Activated CD4-positive, alpha-beta T cell treated with anti-CD3 and anti-CD28 coated beads for 48 hours (primary cell): Measurements from ENCODE around the gene UQCRC2.
"Not testable (repeated sequence)": the region's sequence is repeated elsewhere in the genome, so short reads cannot be mapped to it uniquely, and the experiment has no call there.

Experiments used
- DNase-seq: peaks from one replicate; pipeline ENCODE4 v3.0.0-alpha.2; 2020

The UQCRC2 gene

DNA sequence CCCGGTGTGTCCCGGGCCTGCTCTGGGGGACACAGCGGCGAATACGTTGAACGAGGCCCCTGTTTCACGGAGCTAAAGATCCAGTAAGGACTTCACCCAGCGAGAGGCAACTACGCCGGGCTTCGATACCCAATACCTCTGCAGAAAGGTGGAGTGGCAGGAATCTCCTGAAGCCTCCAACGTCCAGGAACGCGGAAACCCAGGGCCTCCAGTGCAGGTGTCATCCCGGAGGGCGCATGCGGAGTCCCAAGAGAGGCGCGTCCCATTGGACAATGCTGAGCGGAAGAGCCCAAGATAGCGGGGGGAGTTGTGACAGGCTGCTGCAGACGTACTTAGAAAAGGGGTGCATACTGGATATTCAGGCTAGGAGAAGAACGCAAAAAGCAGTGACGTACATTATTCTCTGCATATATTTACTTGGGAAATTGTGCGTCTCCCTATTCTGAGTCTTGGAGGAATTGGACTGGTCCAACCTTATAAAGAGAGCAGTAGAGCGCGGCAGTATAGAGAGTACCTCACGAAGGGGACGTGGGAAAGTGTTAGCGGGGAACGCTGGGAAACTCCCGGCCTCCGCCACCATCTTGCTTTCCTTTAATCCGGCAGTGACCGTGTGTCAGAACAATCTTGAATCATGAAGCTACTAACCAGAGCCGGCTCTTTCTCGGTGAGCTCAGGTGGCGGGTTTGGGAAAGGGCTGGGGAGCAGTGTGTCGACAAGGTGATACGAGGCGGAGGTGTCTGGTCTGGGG lies at the start of gene UQCRC2:
Gene UQCRC2 (plus strand): TSS at position 569 of the 748 bp plus-strand sequence. CDS start 63 bp downstream, at position 632.
- DNase-seq: peak; percentile 90

DNA sequence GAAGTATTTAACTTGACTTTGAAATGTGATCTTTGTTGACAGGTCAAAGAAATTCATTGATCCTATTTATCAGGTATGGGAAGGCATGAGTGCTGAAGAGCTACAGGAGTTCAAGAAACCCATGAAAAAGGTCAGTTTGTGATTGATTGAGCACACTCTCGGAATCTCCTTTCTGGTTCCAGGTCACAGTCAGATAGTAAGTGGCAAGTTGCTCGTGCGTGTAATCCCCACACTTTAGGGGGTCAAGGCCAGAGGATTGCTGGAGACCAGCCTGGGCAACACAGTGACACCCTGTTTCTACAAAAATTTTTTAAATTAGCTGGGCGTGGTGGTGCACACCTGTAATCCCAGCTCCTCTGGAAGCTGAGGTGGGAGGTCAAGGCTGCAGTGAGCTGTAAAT lies 20.5 kb upstream of the UQCRC2 start:
- DNase-seq: not testable (repeated sequence)

DNA sequence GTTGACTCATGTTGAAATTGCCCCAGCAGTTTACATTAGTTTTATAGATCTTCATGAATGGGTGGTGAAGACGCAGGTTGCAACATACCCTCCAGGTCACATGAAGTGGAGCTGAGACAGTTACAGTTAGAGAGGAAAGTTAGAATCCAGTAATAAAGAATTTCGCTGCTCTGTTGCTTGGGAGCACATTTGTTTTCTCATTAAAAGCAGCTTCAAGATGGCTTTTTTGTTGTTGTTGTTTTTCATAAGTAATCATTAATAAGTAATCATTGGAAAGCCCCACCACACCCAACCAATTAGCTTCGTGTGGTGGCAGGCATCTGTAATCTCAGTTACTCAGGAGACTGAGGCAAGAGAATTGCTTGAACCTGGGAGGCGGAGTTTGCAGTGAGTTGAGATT lies 19.8 kb upstream of the UQCRC2 start:
- not testable (repeated sequence) for DNase-seq

DNA sequence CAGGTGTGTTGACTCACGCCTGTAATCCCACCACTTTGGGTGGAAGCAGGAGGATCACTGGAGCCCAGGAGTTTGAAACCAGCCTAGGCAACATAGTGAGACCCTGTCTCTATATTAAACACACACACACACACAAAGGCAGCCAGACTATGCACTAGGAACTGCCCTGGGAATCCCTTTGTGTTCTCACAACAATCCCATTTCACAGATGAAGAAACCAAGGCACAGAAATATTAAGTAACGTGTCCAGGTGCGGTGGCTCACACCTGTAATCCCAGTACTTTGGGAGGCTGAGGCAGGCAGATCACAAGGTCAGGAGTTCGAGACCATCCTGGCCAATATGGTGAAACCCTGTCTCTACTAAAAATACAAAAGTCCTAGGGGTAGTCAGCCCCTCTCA lies 19.4 kb upstream of the UQCRC2 start:
- DNase-seq: not testable (repeated sequence)

DNA sequence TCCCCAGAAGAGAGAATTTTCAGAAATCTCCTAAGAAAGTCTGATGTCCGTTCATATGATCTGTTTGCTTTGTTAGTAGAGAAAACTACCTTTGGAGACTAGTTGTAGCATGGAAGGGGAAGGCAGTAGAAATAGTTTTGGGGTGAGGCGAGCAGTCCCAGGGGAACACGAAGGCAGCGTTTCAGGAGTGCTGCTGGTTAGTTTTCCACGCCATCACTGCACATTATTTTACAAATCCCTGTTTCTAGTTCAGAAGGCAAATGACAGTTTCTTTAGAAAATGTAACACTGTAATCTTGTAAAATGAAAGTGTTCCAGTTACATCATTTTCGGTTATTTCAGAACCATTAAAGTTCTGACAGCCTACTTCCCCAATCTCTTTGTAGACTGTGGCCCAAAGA lies 16.9 kb upstream of the UQCRC2 start:
- DNase-seq: not testable (repeated sequence)

DNA sequence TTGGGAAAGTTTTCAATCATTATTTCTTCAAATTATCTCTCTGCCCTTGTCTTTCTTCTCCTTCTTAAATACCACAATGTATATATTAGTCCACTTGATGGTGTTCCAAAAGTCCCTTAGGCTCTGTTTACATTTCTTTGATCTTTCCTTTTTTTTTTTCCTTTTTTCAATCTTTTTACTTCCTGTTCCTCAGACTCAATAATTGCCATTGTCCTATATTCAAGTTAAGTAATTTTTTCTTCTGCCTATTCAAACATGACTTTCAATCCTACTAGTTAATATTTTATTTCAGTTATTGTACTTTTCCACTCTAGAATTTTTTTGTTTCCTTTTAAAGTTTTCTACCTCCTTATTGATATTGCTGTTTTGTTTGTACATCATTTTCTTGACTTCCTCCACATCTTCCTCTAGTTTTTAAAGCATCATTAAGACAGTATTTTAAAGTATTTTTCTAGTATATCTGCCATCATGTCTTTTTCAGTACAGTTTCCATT lies 15.8 kb upstream of the UQCRC2 start:
- no peak for DNase-seq

DNA sequence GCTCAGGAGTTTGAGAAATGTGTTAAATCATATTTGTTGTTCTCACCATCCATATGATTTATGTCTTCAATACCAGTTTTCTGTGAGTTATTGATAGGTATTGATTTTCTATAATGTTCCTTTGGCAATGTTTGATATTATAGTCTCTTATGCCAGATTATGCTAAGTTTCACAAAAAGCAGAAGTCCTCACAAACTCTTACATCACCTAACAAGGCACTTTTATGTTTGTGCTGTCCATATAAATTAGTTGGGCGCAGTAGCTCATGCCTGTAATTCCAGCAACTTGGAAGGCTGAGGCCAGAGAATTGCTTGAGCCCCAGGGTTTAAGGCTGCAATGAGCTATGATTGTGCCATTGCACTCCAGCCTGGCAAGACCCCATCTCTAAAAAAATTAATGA lies 12.6 kb upstream of the UQCRC2 start:
- DNase-seq: no peak

DNA sequence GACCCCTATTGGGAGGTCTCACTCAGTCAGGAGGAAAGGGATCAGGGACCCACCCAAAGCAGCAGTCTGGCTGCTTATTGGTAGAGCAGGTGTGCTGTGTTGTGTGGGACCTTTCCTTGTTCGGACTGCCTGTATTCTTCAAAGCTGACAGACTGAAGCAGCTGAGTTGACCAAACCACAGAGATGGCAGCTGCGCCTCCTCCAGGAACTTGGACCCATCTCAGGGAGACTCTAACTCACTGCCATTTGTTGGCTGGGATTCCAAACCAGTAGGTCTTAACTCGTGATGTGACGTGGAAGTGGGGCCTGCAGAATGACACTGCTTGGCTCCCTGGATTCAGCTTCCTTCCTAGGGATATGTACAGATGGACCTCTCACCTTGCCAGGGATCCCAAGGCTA lies 9.6 kb upstream of the UQCRC2 start:
- no peak for DNase-seq

DNA sequence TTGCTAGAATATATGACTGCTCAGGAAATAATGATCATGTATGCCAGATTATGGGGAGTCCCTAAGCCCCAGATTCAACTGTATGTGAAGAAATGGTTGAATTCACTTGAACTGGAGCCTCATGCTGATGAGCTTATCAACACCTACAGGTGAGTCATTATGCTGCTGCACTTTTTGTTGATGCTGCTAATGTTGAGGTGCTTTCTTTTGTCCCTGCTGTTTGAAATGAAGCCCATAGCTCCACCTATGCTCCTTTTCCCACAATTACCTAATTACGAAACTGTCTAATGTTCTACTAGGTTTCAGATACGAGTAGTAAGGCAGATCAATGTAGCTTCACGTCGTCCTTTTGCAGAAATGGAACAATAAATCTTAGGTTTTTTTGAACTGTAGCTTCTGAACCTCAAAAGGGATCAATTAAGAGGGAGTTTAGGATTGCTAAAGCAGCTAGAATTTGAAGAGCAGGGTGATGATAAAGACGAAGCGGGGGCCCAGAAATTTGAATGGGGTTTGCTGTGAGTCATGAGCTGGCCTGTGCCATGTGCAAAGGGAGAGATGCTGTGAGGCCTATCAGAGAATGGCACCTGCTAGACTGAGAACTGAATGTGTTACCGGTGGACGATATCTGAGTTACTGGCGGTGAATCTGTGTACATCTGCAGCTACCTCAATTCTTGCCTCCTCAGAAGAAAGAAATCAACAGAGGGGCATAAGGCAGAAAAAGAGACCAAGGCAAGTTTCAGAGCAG lies 6.1 kb upstream of the UQCRC2 start:
- peak; percentile 38 for DNase-seq

DNA sequence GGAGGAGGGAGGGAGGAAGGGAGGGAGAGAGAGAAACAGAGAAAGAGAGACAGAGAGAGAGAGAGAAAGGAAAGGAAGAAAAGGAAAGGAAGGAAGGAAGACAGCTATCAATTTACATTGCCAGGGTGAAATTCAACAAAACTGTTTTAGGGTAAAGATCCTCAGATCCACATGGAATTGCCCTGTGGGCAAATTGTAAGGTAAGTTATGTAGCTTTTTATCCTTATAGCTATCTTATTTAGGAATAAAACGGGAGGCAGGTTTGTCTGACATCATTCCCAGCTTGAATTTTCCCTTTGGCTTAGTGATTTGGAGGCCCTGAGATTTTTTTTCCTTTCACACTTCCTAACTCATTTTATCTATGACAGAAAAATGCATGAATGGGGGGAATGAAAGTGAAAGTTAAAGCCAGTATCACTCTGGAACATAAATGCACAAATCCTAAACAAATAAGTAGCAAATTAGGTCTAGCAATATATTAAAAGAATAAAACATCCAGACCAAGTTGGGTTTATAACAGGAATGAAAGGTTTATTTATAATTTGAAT lies 3.4 kb upstream of the UQCRC2 start:
- no peak for DNase-seq

DNA sequence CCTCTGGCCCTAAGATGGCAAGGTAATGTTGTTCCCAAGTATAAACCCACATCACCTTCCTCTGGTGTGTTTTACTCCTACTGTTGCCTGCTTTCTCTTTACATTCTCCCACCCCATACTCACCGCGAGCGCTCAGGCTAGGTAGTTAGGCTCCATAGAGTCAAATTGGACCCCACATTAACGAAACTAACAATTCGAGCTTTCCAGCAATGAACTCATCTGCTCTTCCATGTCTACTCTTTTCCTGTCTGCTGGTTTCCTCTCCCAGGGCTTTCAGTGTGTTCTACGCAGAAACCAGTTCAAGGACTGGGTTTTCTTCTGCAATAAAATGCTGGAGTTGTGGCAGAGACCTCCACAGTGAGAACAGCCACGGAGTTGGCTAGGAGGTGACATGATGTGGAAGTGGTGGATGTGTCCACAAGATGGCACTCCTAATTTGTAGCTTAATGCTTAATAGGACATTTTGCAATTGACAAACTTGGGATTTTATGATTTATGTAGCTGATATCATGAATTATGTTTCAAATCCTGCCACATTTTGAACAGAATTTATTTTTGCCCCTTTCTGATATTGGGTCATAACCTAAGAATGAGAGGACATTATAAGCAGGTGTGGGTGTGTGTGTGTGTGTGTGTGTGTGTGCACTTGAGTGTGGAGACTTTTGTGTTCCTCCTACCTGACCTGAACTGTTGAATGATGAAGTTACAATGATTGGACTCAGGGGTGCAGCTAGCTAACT lies 2.2 kb upstream of the UQCRC2 start:
- peak; percentile 12 for DNase-seq

DNA sequence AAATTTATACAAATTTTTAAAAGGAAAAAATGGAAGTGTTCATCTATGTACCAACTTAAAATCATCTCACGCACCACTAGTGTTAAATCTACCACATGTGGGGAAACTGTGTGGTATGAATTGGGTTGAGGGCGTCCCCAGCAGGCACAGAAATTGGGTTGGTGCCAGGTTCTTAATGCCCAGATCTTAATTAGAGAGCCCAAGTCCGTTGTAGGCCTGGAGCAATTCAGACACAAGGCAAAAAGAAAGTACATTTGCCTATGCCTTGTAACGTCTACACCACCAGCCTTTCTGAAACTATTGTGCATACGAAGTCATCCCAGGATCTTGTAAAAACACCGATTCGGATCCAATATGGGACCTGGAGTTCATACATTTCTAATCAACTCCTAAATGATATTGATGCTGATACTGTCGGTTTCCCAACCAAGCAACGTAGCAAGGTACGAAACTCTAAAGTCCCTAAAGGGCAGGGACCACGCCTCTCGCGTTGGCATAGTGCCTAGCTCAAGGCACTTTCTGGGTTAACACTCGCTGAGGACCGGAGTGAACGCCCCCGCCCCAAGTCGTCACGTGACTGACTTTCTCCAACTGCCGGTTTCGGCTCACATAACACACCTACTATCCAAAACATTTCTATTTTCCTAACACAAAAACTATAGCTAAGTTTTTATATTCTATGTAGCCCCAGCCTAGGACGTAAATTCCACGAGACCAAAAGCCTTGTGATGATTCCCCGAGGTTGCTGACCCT lies 945 bp upstream of the UQCRC2 start:
- DNase-seq: peak; percentile 84

DNA sequence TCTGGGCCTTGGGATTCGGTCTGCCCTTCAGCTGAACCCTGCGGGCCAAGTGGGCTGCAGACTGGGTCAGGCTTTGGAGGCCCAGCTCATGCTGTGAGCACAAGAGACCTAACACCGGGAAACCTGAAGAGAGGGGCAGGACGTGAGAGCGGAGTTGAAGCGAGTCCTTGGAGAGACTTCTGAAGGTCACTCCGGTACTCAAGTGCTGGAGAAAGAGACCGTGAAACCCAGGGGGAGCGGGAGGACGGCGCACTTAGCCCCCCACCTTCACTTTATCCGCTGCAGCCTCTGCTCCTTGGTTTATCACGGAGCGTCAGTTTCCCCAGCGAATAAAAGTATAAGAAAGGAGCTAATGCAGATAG lies 361 bp downstream of the UQCRC2 start:
- DNase-seq: no peak

DNA sequence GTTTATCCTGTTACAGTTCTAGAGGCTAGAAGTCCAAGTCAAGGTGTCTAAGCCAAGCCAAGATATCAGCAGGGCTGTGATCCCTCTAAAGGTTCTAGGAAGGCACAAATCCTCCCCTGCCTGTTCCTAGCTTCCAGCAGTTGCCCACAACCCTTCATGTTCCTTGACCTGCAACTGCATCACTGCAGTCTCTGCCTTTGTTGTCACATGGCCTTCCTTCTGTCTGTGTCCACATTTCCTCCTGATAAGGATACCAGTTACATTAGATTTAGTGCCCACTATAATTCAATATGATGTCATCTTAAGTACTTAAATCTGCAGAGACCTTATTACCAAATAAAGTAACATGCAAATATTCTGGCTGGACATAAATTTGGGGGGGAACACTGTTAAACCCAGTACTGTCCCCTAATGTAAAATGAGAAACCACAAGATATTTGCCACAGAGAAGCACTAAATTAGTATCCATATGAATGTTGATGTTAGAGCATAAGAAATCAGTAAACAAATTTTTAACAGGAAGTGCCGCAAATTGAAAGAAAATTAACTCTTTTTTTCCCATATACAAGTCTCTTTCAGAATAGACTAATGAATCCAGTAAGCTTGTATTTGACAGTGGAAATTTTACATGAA lies 4.7 kb downstream of the UQCRC2 start:
- no peak for DNase-seq

DNA sequence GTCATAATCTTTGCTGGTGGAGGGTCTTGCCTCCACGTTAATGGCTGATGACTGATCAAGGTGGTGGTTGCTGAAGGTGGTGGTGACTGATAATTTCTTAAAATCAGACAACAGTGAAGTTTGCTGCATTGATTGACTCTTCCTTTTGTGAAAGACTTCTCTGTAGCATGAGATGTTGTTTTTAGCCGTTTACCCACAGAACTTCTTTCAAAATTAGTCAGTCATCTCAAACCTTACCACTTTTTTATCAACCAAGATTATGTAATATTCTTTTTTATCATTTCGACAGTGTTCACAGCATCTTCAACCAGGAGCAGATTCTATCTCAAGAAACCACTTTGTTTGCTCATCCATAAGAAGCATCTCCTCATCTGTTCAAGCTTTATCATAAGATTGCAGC lies 5.9 kb downstream of the UQCRC2 start:
- DNase-seq: no peak

DNA sequence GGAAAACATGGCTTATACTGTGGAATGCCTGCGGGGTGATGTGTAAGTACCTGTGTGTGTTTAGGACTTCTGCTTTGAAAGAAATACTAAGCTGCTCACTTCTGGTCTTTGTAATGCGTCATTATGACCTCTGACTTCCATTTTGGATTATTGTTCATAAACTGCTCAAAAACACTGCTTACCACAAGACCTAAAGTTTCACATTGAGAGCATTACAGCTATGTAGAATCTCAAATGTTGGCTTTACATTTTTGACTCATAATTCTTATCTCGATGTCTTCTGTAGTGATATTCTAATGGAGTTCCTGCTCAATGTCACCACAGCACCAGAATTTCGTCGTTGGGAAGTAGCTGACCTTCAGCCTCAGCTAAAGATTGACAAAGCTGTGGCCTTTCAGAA lies 9.3 kb downstream of the UQCRC2 start:
- DNase-seq: no peak

DNA sequence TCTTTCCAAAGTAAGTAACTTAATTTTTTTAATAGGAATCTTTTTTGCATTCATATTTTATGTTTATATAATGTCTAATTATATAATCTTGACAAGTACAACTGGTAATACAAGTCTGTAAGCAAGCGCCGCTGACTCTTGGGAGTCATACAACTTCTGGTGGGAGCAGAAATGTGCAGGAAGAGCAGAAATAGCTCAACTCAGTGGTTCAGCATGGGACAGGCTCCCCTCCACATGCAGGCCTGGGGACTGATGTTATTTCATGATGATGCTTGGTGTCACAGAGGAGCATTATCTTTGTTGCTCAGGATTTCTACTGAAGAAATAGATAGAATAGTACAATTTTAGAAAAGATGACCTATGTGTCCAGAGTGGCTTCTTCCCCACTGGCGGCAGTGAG lies 10.7 kb downstream of the UQCRC2 start:
- no peak for DNase-seq

DNA sequence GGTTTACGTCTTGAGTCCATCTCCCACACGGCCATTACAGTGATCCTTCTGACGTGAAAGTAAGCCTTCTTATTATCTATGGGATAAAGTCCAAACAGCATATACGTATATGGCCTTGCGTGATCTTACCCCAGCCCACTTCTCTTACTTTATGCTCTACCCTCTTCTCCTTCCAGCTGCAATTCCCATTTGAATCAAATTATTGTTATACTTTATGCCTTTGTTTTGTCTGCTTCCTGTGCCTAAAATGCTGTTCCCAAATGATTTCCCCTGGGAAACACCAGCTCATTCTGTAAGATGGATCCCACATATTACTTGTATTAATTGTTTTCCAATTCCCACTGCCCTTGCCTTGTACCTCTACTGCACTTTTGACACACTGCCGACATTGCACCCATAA lies 11.2 kb downstream of the UQCRC2 start:
- no peak for DNase-seq

DNA sequence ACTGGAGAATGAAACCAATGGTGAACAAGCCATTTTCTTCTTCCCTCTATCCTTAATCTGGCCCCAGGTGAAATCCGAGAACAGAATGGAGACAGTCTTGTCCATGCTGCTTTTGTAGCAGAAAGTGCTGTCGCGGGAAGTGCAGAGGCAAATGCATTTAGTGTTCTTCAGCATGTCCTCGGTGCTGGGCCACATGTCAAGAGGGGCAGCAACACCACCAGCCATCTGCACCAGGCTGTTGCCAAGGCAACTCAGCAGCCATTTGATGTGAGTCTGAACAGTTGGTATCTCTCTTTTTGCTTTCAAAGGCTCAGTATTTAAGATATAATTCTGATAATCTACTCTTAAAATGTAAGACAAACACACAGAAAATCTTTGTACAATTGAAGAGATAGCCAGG lies 18.7 kb downstream of the UQCRC2 start:
- DNase-seq: no peak

DNA sequence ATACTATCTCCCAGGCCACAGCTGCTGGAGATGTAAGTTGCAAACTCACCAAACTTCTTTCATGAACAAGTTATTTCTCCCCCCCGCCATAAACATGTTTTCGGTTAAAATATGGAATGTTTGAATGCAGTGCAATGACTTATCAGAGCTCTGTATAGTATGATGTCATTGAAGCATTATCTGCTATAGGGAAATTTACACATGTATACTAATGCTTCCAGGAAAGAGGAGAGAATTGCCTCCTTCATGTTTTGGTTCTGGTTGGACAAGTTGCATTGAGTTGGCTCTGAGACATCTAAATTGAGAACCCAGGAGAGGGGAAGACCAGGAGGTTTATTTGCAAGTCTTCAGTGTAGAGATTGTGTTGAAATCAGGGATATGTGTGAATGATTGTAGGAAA lies 20.8 kb downstream of the UQCRC2 start:
- no peak for DNase-seq

DNA sequence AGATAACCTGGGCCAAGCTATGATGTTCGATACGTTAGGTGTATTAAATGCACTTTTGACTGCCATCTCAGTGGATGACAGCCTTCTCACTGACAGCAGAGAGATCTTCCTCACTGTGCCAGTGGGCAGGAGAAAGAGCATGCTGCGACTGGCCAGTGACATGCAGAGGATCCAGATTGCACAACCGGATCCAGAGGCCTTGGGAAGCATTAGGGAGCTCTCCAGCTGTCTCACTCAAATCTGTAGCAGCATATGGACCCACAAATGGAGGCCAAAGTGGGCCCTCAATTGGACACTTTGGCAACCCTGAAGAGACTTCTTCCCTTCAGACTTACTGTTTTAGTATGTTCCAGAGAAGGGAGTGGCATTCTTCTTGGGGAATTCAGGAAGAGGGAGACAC lies 26.9 kb downstream of the UQCRC2 start:
- no peak for DNase-seq

DNA sequence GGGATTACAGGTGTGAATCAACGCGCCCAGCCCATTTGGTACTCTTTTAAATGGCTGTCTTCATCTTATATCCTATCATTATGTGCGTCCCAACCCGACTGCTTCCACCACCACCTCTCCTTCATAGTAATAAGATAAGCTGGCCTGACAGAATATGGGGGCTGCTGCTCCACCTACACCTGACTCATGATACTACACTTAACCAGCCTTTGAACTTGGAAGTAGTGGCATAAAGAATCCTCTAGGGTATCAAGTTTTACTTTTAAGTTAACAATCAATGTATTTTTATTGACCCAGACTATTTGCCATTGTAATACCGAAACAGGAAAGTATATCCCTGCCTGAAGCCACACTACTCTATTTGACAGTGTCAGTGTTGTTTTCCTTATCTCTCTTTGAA lies 28.9 kb downstream of the UQCRC2 start:
- no peak for DNase-seq
